Activated T-helper 2 cell treated with anti-CD3 and anti-CD28 coated beads, Interferon-gamma antibody, Interleukin-2, Interleukin-4, amounts not matched to agents 10 μg/mL and 5 μg/mL and 100 μg/mL, durations not matched to agents 14 hours and 24 hours and 36 hours (primary cell): ENCODE results near the gene CACNA1G. TPM values are rescaled to one million over a fixed set of nuclear protein-coding genes. Genes with fewer than 3 reads are reported as not detected.

Experiments
- DNase-seq: peaks from one replicate; pipeline ENCODE4 v3.0.0; 2021; ENCODE audit warnings: low spot score
- H3K27ac Mint-ChIP-seq: one replicate; pipeline ENCODE4 v1.8.0; 2021; ENCODE audit warnings: mixed read lengths
- H3K27me3 Mint-ChIP-seq: one replicate; pipeline ENCODE4 v1.8.0; 2021; ENCODE audit warnings: low read depth, mixed read lengths
- H3K36me3 Mint-ChIP-seq: one replicate; pipeline ENCODE4 v1.8.0; 2021; ENCODE audit warnings: low read depth, mixed read lengths
- H3K4me1 Mint-ChIP-seq: one replicate; pipeline ENCODE4 v1.8.0; 2021; ENCODE audit warnings: low read depth, mixed read lengths
- H3K4me3 Mint-ChIP-seq: one replicate; pipeline ENCODE4 v1.8.0; 2021; ENCODE audit warnings: low read depth, mild to moderate bottlenecking, moderate library complexity, mixed read lengths
- H3K9me3 Mint-ChIP-seq: one replicate; pipeline ENCODE4 v1.8.0; 2021; ENCODE audit warnings: mixed read lengths
- intact Hi-C: fragments of 100-400 bp; cut with micrococcal nuclease; formaldehyde crosslinking; loops from one replicate; pipeline ENCODE4 v1.15.1; 2023
- total RNA-seq: library from RNA; stranded (reverse); gene quantifications from 2 replicates; pipeline ENCODE4 v1.2.3, GENCODE V29; 2022

The CACNA1G gene
- total RNA-seq, 1 donor from 2014 or later, result not detected

- Mint-ChIP-seq H3K4me1 (peaks cover 14% of the 10 kb centered on the region), H3K4me3 (no peak overlapping the region)
Observed at GRCh38 chr17:50545311-50545710, 15.2 kb upstream of the CACNA1G start.

GRCh38 chr17:50546701-50547034, 13.8 kb upstream of the CACNA1G start:
- intact Hi-C loops, result loop anchor here (1.0 to 10.0 kb wide), 6 partner anchors 68 to 408 kb away; partner anchors contain the start of genes ANKRD40 and RSAD1
- H3K4me1 Mint-ChIP-seq, result peaks cover 12% of the 10 kb centered on the region
- H3K27ac Mint-ChIP-seq, result no peak overlapping the region
- no peak overlapping the region for H3K4me3 Mint-ChIP-seq
- no peak for DNase-seq
- no peaks in the 10 kb centered on the region for H3K36me3 Mint-ChIP-seq
- H3K27me3 Mint-ChIP-seq, result peaks cover 18% of the 10 kb centered on the region
- H3K9me3 Mint-ChIP-seq, result no peaks in the 10 kb centered on the region

More at GRCh38 chr17:50545311-50545710, 15.2 kb upstream of the CACNA1G start:
- H3K36me3 Mint-ChIP-seq, result no peaks in the 10 kb centered on the region
- H3K9me3 Mint-ChIP-seq, result no peaks in the 10 kb centered on the region
- intact Hi-C loops, result loop anchor here (5.0 to 10.0 kb wide), 2 partner anchors 162 to 409 kb away; partner anchors contain the start of gene ANKRD40
- no peak for DNase-seq
- H3K27me3 Mint-ChIP-seq, result peaks cover 18% of the 10 kb centered on the region
- H3K27ac Mint-ChIP-seq, result no peak overlapping the region

GRCh38 chr17:50547035-50547735, 13.3 kb upstream of the CACNA1G start, which contains the start of gene SPATA20:
Gene SPATA20 (plus strand): TSS chr17:50547174. CDS start chr17:50547209, 35 bp downstream.
- peak; percentile 84 for DNase-seq
- peak within 1 kb of the TSS; percentile 44 for H3K27ac Mint-ChIP-seq
- peaks cover 18% of the 10 kb centered on the region for H3K27me3 Mint-ChIP-seq
- H3K9me3 Mint-ChIP-seq, result no peaks in the 10 kb centered on the region
- no peaks in the 10 kb centered on the region for H3K36me3 Mint-ChIP-seq
- H3K4me3 Mint-ChIP-seq, result peak within 1 kb of the TSS; percentile 78
- H3K4me1 Mint-ChIP-seq, result peaks cover 10% of the 10 kb centered on the region
- intact Hi-C loops, result loop anchor here (1.0 to 10.0 kb wide), 6 partner anchors 69 to 408 kb away; partner anchors contain the start of genes ANKRD40 and RSAD1

GRCh38 chr17:50547736-50548083, 12.8 kb upstream of the CACNA1G start:
- Mint-ChIP-seq H3K9me3 (no peaks in the 10 kb centered on the region), H3K27me3 (peaks cover 18% of the 10 kb centered on the region), H3K4me3 (peak overlapping the region; percentile 78), H3K4me1 (peaks cover 5% of the 10 kb centered on the region), H3K27ac (peak overlapping the region; percentile 44), H3K36me3 (no peaks in the 10 kb centered on the region)
- no peak for DNase-seq
- intact Hi-C loops, result loop anchor here (1.0 to 10.0 kb wide), 6 partner anchors 69 to 407 kb away; partner anchors contain the start of genes ANKRD40 and RSAD1

- no peak overlapping the region for H3K4me3 Mint-ChIP-seq
- H3K4me1 Mint-ChIP-seq, result peaks cover 5% of the 10 kb centered on the region
- H3K27ac Mint-ChIP-seq, result no peak overlapping the region
- H3K9me3 Mint-ChIP-seq, result no peaks in the 10 kb centered on the region
- DNase-seq, result no peak
- H3K36me3 Mint-ChIP-seq, result no peaks in the 10 kb centered on the region
- intact Hi-C loops, result loop anchor here (5.0 to 10.0 kb wide), 2 partner anchors 158 to 406 kb away; partner anchors contain the start of gene ANKRD40
- peaks cover 18% of the 10 kb centered on the region for H3K27me3 Mint-ChIP-seq
Observed at GRCh38 chr17:50548831-50549230, 11.7 kb upstream of the CACNA1G start.

- intact Hi-C loops, result loop anchor here (5.0 to 10.0 kb wide), 2 partner anchors 158 to 405 kb away; partner anchors contain the start of gene ANKRD40
- H3K27me3 Mint-ChIP-seq, result peaks cover 12% of the 10 kb centered on the region
- DNase-seq, result no peak
- peak overlapping the region; percentile 6 for H3K4me3 Mint-ChIP-seq
- H3K36me3 Mint-ChIP-seq, result no peaks in the 10 kb centered on the region
- H3K9me3 Mint-ChIP-seq, result no peaks in the 10 kb centered on the region
- H3K27ac Mint-ChIP-seq, result no peak overlapping the region
- peaks cover 5% of the 10 kb centered on the region for H3K4me1 Mint-ChIP-seq
Observed at GRCh38 chr17:50549256-50549941, 11.1 kb upstream of the CACNA1G start.

- Mint-ChIP-seq H3K4me1 (peaks cover 2% of the 10 kb centered on the region), H3K36me3 (no peaks in the 10 kb centered on the region), H3K27me3 (peaks cover 10% of the 10 kb centered on the region), H3K4me3 (no peak overlapping the region), H3K9me3 (no peaks in the 10 kb centered on the region), H3K27ac (no peak overlapping the region)
- intact Hi-C loops, result loop anchor here (5.0 to 10.0 kb wide), 2 partner anchors 157 to 405 kb away; partner anchors contain the start of gene ANKRD40
- DNase-seq, result no peak
Observed at GRCh38 chr17:50549969-50550368, 10.5 kb upstream of the CACNA1G start.

- intact Hi-C loops, result no loop called here
- Mint-ChIP-seq H3K27me3 (peaks cover 4% of the 10 kb centered on the region), H3K4me1 (peaks cover 2% of the 10 kb centered on the region), H3K27ac (no peak overlapping the region), H3K4me3 (no peak overlapping the region), H3K9me3 (no peaks in the 10 kb centered on the region), H3K36me3 (no peaks in the 10 kb centered on the region)
- no peak for DNase-seq
Observed at GRCh38 chr17:50550661-50551432, 9.7 kb upstream of the CACNA1G start.

- H3K9me3 Mint-ChIP-seq, result no peaks in the 10 kb centered on the region
Observed at GRCh38 chr17:50551433-50551815, 9.1 kb upstream of the CACNA1G start.

GRCh38 chr17:50551884-50552283, 8.6 kb upstream of the CACNA1G start:
- DNase-seq, result no peak
- Mint-ChIP-seq H3K4me1 (peaks cover 2% of the 10 kb centered on the region), H3K27ac (no peak overlapping the region), H3K36me3 (no peaks in the 10 kb centered on the region), H3K4me3 (no peak overlapping the region), H3K9me3 (no peaks in the 10 kb centered on the region), H3K27me3 (no peaks in the 10 kb centered on the region)
- intact Hi-C loops, result no loop called here

More at GRCh38 chr17:50551433-50551815, 9.1 kb upstream of the CACNA1G start:
- no peak for DNase-seq
- intact Hi-C loops, result no loop called here
- H3K4me3 Mint-ChIP-seq, result no peak overlapping the region
- H3K36me3 Mint-ChIP-seq, result no peaks in the 10 kb centered on the region
- peaks cover under 1% of the 10 kb centered on the region for H3K27me3 Mint-ChIP-seq
- H3K4me1 Mint-ChIP-seq, result peaks cover 2% of the 10 kb centered on the region
- H3K27ac Mint-ChIP-seq, result no peak overlapping the region

- Mint-ChIP-seq H3K4me1 (peaks cover 3% of the 10 kb centered on the region), H3K27ac (no peak overlapping the region), H3K4me3 (no peak overlapping the region), H3K36me3 (no peaks in the 10 kb centered on the region), H3K27me3 (peaks cover 15% of the 10 kb centered on the region), H3K9me3 (no peaks in the 10 kb centered on the region)
- intact Hi-C loops, result no loop called here
- DNase-seq, result no peak
Observed at GRCh38 chr17:50554201-50554600, 6.3 kb upstream of the CACNA1G start.

GRCh38 chr17:50556803-50557202, 3.7 kb upstream of the CACNA1G start:
- H3K27me3 Mint-ChIP-seq, result peaks cover 22% of the 10 kb centered on the region
- no peaks in the 10 kb centered on the region for H3K9me3 Mint-ChIP-seq
- H3K27ac Mint-ChIP-seq, result no peak overlapping the region
- intact Hi-C loops, result no loop called here
- no peaks in the 10 kb centered on the region for H3K36me3 Mint-ChIP-seq
- no peak for DNase-seq
- peaks cover 7% of the 10 kb centered on the region for H3K4me1 Mint-ChIP-seq
- H3K4me3 Mint-ChIP-seq, result no peak overlapping the region
